Muscle of leg (tissue), 11 donors: Measurements from ENCODE around the gene F5. TPM values are rescaled to one million over a fixed set of nuclear protein-coding genes. Genes with fewer than 3 reads are reported as not detected.
A peak's percentile ranks its signal among the peaks of the same experiment; 100 is the strongest.

Source experiments
- DNase-seq: peaks from one replicate; pipeline ENCODE4 v3.0.0; 2013
- H3K27ac ChIP-seq: one replicate; pipeline ENCODE4 v1.5.1; 2013; ENCODE audit warnings: mild to moderate bottlenecking, low read length, control low read depth
- H3K27me3 ChIP-seq: one replicate; pipeline ENCODE4 v1.6.1; 2013; ENCODE audit warnings: low read length; ENCODE audit not compliant: control insufficient read depth, insufficient read depth
- H3K36me3 ChIP-seq: one replicate; pipeline ENCODE4 v1.6.1; 2013; ENCODE audit warnings: low read length; ENCODE audit not compliant: control insufficient read depth, insufficient read depth
- H3K4me1 ChIP-seq: one replicate; pipeline ENCODE4 v1.6.1; 2013; ENCODE audit warnings: low read length; ENCODE audit not compliant: control insufficient read depth, insufficient read depth
- H3K4me3 ChIP-seq: one replicate; pipeline ENCODE4 v1.5.1; 2013; ENCODE audit warnings: low read length, control low read depth
- H3K9me3 ChIP-seq: replicated peaks from 2 replicates; pipeline ENCODE4 v1.6.1; 2013; ENCODE audit warnings: low read depth, low read length; ENCODE audit not compliant: control insufficient read depth
- WGBS: methylation state at CpG from one replicate; pipeline ENCODE4 v1.1.5; 2013; ENCODE audit warnings: missing lambda C conversion rate; ENCODE audit not compliant: insufficient coverage; 5-methylcytosine and 5-hydroxymethylcytosine counted together
- polyA plus RNA-seq, 8 donors: library from polyadenylated mRNA; unstranded; fragments of 120-200 nt; gene quantifications; one replicate each; pipeline versions ENCODE4 v1.2.1 to v1.2.3, GENCODE V29; 2013; ENCODE audit warnings: inconsistent platforms in 1 of 8, low replicate concordance in 1 of 8; ENCODE audit not compliant: insufficient read length in 8 of 8, insufficient read depth in 1 of 8
- total RNA-seq: library from RNA; stranded (reverse); fragments of 120-200 nt; gene quantifications from one replicate; pipeline ENCODE4 v1.2.4, GENCODE V29; 2013

F5 gene
- total and polyA plus RNA-seq, 9 donors = 0.07 to 0.71 (median 0.38) TPM

- Histone ChIP-seq H3K27ac (no peak overlapping the region), H3K4me1 (no peaks in the 10 kb centered on the region), H3K9me3 (no peaks in the 10 kb centered on the region), H3K36me3 (no peaks in the 10 kb centered on the region), H3K27me3 (no peaks in the 10 kb centered on the region), H3K4me3 (no peak overlapping the region)
- DNase-seq = no peak
- 100% methylated on average over 2 of the region's 3 CpGs for WGBS
These were observed 14.8 kb downstream of the F5 start for GRCh38 chr1:169571450-169571849.

DNA sequence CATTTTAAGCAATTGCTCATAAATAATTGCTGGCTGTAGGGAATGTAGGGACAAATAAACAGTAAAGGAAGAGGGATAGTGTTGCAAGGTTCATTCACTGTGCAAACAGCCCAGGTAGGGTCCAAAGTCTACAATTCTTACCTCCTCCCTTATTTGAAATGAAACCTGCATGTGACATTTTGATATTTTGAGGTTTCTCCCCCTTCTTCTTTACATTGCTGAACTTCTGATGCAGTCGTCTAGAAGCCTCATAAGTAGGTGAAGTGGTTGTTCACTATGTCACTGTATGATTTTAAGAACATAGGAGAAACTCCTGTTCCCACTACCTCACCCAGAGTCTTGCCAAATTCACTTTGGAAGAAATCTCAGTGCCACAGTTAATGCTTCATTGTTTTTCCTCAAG lies 16.1 kb downstream of the F5 start:
- DNase-seq = no peak
- Histone ChIP-seq H3K36me3 (no peaks in the 10 kb centered on the region), H3K27ac (no peak overlapping the region), H3K4me1 (no peaks in the 10 kb centered on the region), H3K9me3 (no peaks in the 10 kb centered on the region), H3K27me3 (no peaks in the 10 kb centered on the region), H3K4me3 (no peak overlapping the region)
- no CpG with 5 or more reads among the region's 1 CpG for WGBS

- WGBS = no CpG with 5 or more reads among the region's 1 CpG
These were observed 17.8 kb downstream of the F5 start for GRCh38 chr1:169568497-169568896.

GRCh38 chr1:169565335-169566271 lies 20.7 kb downstream of the F5 start:
- H3K36me3 ChIP-seq = no peaks in the 10 kb centered on the region
- peaks cover 2% of the 10 kb centered on the region for H3K9me3 ChIP-seq
- no peaks in the 10 kb centered on the region for H3K27me3 ChIP-seq
- no peak overlapping the region for H3K4me3 ChIP-seq
- DNase-seq = no peak
- H3K27ac ChIP-seq = no peak overlapping the region
- WGBS = no CpG with 5 or more reads among the region's 3 CpGs
- H3K4me1 ChIP-seq = no peaks in the 10 kb centered on the region

More at GRCh38 chr1:169568497-169568896, 17.8 kb downstream of the F5 start:
- Histone ChIP-seq H3K4me1 (no peaks in the 10 kb centered on the region), H3K9me3 (peaks cover 2% of the 10 kb centered on the region), H3K4me3 (no peak overlapping the region), H3K27me3 (no peaks in the 10 kb centered on the region), H3K27ac (no peak overlapping the region), H3K36me3 (no peaks in the 10 kb centered on the region)
- DNase-seq = no peak

DNA sequence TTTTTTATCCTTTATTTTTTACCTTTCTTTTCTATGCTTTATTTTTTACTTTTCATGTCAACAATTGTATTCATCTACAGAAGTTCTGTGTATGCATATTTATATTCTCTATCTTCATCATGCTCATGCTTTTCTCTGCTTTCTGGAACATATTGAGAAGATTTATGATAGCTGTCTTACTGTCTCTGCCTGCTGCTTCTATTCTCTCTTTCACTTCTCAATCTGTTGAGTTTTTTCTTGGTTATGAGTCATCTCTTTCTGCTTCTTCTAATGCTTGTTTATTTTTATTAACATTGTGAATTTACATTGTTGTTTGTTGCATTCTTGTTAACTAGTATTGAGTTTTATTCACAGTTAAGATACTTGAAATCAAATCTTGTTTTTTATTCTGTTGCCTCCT lies 22.6 kb downstream of the F5 start:
- Histone ChIP-seq H3K27ac (no peak overlapping the region), H3K36me3 (no peaks in the 10 kb centered on the region), H3K4me3 (no peak overlapping the region), H3K27me3 (no peaks in the 10 kb centered on the region), H3K4me1 (no peaks in the 10 kb centered on the region), H3K9me3 (peaks cover 2% of the 10 kb centered on the region)
- no peak for DNase-seq

DNA sequence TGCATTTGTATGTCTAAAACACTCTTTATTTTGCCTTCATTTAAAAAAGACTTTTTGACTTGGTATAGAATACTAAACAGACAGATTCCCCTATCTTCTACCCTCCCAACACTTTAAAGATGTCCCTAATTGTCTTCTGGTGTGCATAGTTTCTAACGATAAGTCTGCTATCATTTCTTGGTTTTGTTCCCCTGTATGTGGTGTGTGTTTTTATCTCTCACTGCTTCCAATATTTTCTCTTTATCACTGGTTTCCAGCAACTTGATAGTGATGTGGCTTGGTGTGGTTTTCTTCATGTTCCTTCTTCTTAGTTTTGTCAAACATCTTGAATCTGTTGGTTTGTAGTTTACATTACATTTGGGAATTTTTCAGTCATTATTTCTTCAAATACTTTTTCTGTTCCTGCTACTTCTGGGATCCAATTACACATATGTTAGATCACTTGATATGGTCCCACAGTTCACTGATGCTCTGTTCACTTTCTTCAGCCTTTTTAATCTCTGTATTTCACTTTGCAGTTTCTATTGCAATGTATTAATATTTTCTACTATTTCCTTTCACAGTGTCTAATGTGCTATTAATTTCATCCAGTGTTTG lies 23.2 kb downstream of the F5 start:
- no peaks in the 10 kb centered on the region for H3K4me1 ChIP-seq
- H3K36me3 ChIP-seq = no peaks in the 10 kb centered on the region
- no peak overlapping the region for H3K4me3 ChIP-seq
- no peaks in the 10 kb centered on the region for H3K27me3 ChIP-seq
- H3K27ac ChIP-seq = no peak overlapping the region
- WGBS = no CpG with 5 or more reads among the region's 1 CpG
- DNase-seq = no peak
- H3K9me3 ChIP-seq = peaks cover 2% of the 10 kb centered on the region

- H3K36me3 ChIP-seq = no peaks in the 10 kb centered on the region
- H3K27me3 ChIP-seq = no peaks in the 10 kb centered on the region
- WGBS = no CpG with 5 or more reads among the region's 1 CpG
- DNase-seq = no peak
- no peaks in the 10 kb centered on the region for H3K4me1 ChIP-seq
- H3K4me3 ChIP-seq = no peak overlapping the region
- no peak overlapping the region for H3K27ac ChIP-seq
- H3K9me3 ChIP-seq = peaks cover 2% of the 10 kb centered on the region
These were observed 24.6 kb downstream of the F5 start for GRCh38 chr1:169561692-169562091.

- H3K9me3 ChIP-seq = no peaks in the 10 kb centered on the region
- H3K27me3 ChIP-seq = no peaks in the 10 kb centered on the region
- H3K36me3 ChIP-seq = no peaks in the 10 kb centered on the region
- no peak overlapping the region for H3K4me3 ChIP-seq
- no peaks in the 10 kb centered on the region for H3K4me1 ChIP-seq
- WGBS = 88% methylated on average over 1 of the region's 5 CpGs
- no peak overlapping the region for H3K27ac ChIP-seq
- DNase-seq = no peak
These were observed 29.1 kb downstream of the F5 start for GRCh38 chr1:169557131-169557530.

- WGBS = 20% methylated on average over 1 of the region's 4 CpGs
- Histone ChIP-seq H3K27me3 (no peaks in the 10 kb centered on the region), H3K4me1 (no peaks in the 10 kb centered on the region), H3K27ac (no peak overlapping the region), H3K4me3 (no peak overlapping the region), H3K9me3 (no peaks in the 10 kb centered on the region), H3K36me3 (no peaks in the 10 kb centered on the region)
- peak; percentile 52 for DNase-seq
These were observed 36.0 kb downstream of the F5 start for GRCh38 chr1:169550294-169550693.

GRCh38 chr1:169548282-169548681 lies 38.0 kb downstream of the F5 start:
- no peak for DNase-seq
- Histone ChIP-seq H3K27ac (no peak overlapping the region), H3K9me3 (no peaks in the 10 kb centered on the region), H3K36me3 (no peaks in the 10 kb centered on the region), H3K27me3 (no peaks in the 10 kb centered on the region), H3K4me3 (no peak overlapping the region), H3K4me1 (no peaks in the 10 kb centered on the region)
- WGBS = 63% methylated on average over 1 of the region's 2 CpGs
